B cell (primary cell): ENCODE data around the gene PLEKHH1. TPM values are rescaled to one million over a fixed set of nuclear protein-coding genes. Genes with fewer than 3 reads are reported as not detected.

Experiments used
- ATAC-seq: fragments of 200-7000 bp; cut with Tn5 transposase; one replicate; pipeline ENCODE4 v1.10.0; 2021; ENCODE audit warnings: low read depth, mild to moderate bottlenecking, moderate number of reproducible peaks, moderate library complexity
- CTCF ChIA-PET: fragments of 350-600 bp; sonication (Branson Sonifier 250); formaldehyde crosslinking; loops from one replicate; lab custom pipeline; 2021; ENCODE audit warnings: antibody characterized with exemption, inconsistent platforms; lab: Charles Lee
- POLR2A ChIA-PET: fragments of 350-600 bp; sonication (Branson Sonifier 250); formaldehyde crosslinking; loops from one replicate; lab custom pipeline; 2021; ENCODE audit warnings: antibody characterized with exemption; lab: Charles Lee
- DNase-seq: peaks from one replicate; pipeline ENCODE4 v3.0.0; 2013
- H2AFZ ChIP-seq: 2 replicates; pipeline ENCODE4 v1.6.1; 2012; ENCODE audit warnings: mild to moderate bottlenecking, low read depth, low read length; ENCODE audit not compliant: insufficient read depth, poor library complexity, severe bottlenecking
- H3K27ac ChIP-seq, 2 donors: 1 replicate in 1 of 2; 2 replicates in 1 of 2; pipeline ENCODE4 v1.5.1; 2012 to 2013; ENCODE audit warnings: low read length in 2 of 2, mild to moderate bottlenecking in 2 of 2, moderate library complexity in 1 of 2
- H3K27me3 ChIP-seq, 4 experiments: fragments of 200-600 bp in 1 of 4; sonication (generic) in 1 of 4; replicated peaks in 1 of 4; 1 replicate in 2 of 4; 2 replicates in 2 of 4; pipeline versions ENCODE4 v1.6.1 to v1.7.0; 2013 to 2016; ENCODE audit warnings: low read length in 3 of 4, mild to moderate bottlenecking in 2 of 4, mixed read lengths in 1 of 4, moderate library complexity in 1 of 4; ENCODE audit not compliant: insufficient read depth in 4 of 4, control insufficient read depth in 3 of 4; ENCODE audit errors: control extremely low read depth in 1 of 4
- H3K36me3 ChIP-seq, 2 experiments: replicated peaks in 1 of 2; 1 replicate in 1 of 2; 2 replicates in 1 of 2; pipeline versions ENCODE4 v1.6.1 to v1.7.1; 2013; ENCODE audit warnings: low read length in 1 of 2; ENCODE audit not compliant: insufficient read depth in 2 of 2, control insufficient read depth in 1 of 2; ENCODE audit errors: control extremely low read depth in 1 of 2, extremely low read depth in 1 of 2
- H3K4me1 ChIP-seq, 2 donors: fragments of 200-600 bp in 1 of 2; sonication (generic) in 1 of 2; 1 replicate in 1 of 2; 2 replicates in 1 of 2; pipeline versions ENCODE4 v1.5.1 to v1.6.1; 2013 to 2017; ENCODE audit warnings: low read length in 2 of 2; ENCODE audit not compliant: control insufficient read depth in 2 of 2, insufficient read depth in 2 of 2
- H3K4me2 ChIP-seq: replicated peaks from 2 replicates; pipeline ENCODE3; 2012; ENCODE audit warnings: mild to moderate bottlenecking, low read depth, low read length; ENCODE audit not compliant: poor library complexity, severe bottlenecking
- H3K4me3 ChIP-seq, 5 experiments: fragments of 200-600 bp in 1 of 5; sonication (generic) in 1 of 5; 1 replicate in 3 of 5; 2 replicates in 2 of 5; pipeline versions ENCODE4 v1.5.1 to v1.7.0; 2011 to 2016; ENCODE audit warnings: low read length in 4 of 5, mild to moderate bottlenecking in 4 of 5, low read depth in 2 of 5, control low read depth in 1 of 5, moderate library complexity in 1 of 5; ENCODE audit not compliant: insufficient read depth in 1 of 5; ENCODE audit errors: control extremely low read depth in 1 of 5, extremely low read depth in 1 of 5
- H3K79me2 ChIP-seq: fragments of 200-600 bp; sonication (generic); one replicate; pipeline ENCODE4 v1.6.0; 2016; ENCODE audit warnings: low read length; ENCODE audit not compliant: control insufficient read depth, insufficient read depth
- H3K9ac ChIP-seq: fragments of 200-600 bp; sonication (generic); 2 replicates; pipeline ENCODE4 v1.6.1; 2017; ENCODE audit warnings: mild to moderate bottlenecking, low read length, moderate library complexity
- H3K9me3 ChIP-seq, 3 donors: one replicate each; pipeline versions ENCODE4 v1.6.1 to v1.7.1; 2013; ENCODE audit warnings: low read length in 2 of 3; ENCODE audit not compliant: control insufficient read depth in 2 of 3, insufficient read depth in 1 of 3; ENCODE audit errors: control extremely low read depth in 1 of 3
- H4K20me1 ChIP-seq: 2 replicates; pipeline ENCODE4 v1.6.0; 2012; ENCODE audit warnings: mild to moderate bottlenecking, low read length; ENCODE audit not compliant: insufficient read depth, control insufficient read depth, poor library complexity, severe bottlenecking
- H3K27ac Mint-ChIP-seq: one replicate; pipeline ENCODE4 v1.8.0; 2021; ENCODE audit warnings: mixed read lengths
- H3K27me3 Mint-ChIP-seq: one replicate; pipeline ENCODE4 v1.8.0; 2021; ENCODE audit warnings: mixed read lengths
- H3K4me1 Mint-ChIP-seq: one replicate; pipeline ENCODE4 v1.8.0; 2021; ENCODE audit warnings: mixed read lengths
- H3K4me3 Mint-ChIP-seq: one replicate; pipeline ENCODE4 v1.8.0; 2021; ENCODE audit warnings: mixed read lengths
- H3K9me3 Mint-ChIP-seq: one replicate; pipeline ENCODE4 v1.8.0; 2022; ENCODE audit warnings: mixed read lengths; ENCODE audit not compliant: insufficient read depth
- EZH2 ChIP-seq: IDR thresholded peaks from 2 replicates; pipeline ENCODE4 v1.6.1; 2012; ENCODE audit warnings: borderline replicate concordance, low read depth, mild to moderate bottlenecking, moderate library complexity, low read length; ENCODE audit not compliant: insufficient read depth, poor library complexity, severe bottlenecking
- WGBS: methylation state at CpG from one replicate; pipeline ENCODE4 v1.1.5; 2013; ENCODE audit warnings: missing lambda C conversion rate; ENCODE audit not compliant: insufficient coverage; 5-methylcytosine and 5-hydroxymethylcytosine counted together
- intact Hi-C: fragments of 100-400 bp; cut with micrococcal nuclease; formaldehyde crosslinking; loops from one replicate; pipeline ENCODE4 v1.10.0; 2022
- polyA plus RNA-seq: library from polyadenylated mRNA; depleted of rRNA; stranded (reverse); fragments of >200 nt; gene quantifications from 2 replicates; pipeline ENCODE4 v1.2.3, GENCODE V29; 2012
- total RNA-seq, 2 donors: library from RNA; stranded (reverse); fragments of 120-200 nt in 1 of 2; gene quantifications; 1 replicate in 1 of 2; 2 replicates in 1 of 2; pipeline versions ENCODE4 v1.2.3 to v1.2.4, GENCODE V29; 2013 to 2022
- TF ChIP-seq, protein P1 (sequence below): fragments of 200-600 bp; IDR thresholded peaks from one replicate; pipeline ENCODE4 v1.8.0; 2022; ENCODE audit warnings: antibody characterized with exemption, mild to moderate bottlenecking

PLEKHH1 gene
- total and polyA plus RNA-seq, 2 donors (not counting 1 experiment from before 2014, with no cell fraction given) = 0.17 to 0.37 TPM

- Histone ChIP-seq H3K9me3 (no peaks in the 10 kb centered on the region), H3K4me1 (no peaks in the 10 kb centered on the region), H3K4me3 (no peak overlapping the region), H4K20me1 (no peaks in the 10 kb centered on the region), H2AFZ (no peak overlapping the region), H3K36me3 (no peaks in the 10 kb centered on the region), H3K27ac (no peak overlapping the region), H3K79me2 (no peaks in the 10 kb centered on the region), H3K27me3 (no peaks in the 10 kb centered on the region), H3K4me2 (no peak overlapping the region), H3K9ac (no peak overlapping the region)
- DNase-seq (no peak), ATAC-seq (no peak)
- Mint-ChIP-seq H3K27ac (no peak overlapping the region), H3K27me3 (peaks cover 5% of the 10 kb centered on the region), H3K9me3 (no peaks in the 10 kb centered on the region), H3K4me3 (no peak overlapping the region), H3K4me1 (no peaks in the 10 kb centered on the region)
- intact Hi-C loops = loop anchor here (2.0 kb wide), 1 partner anchor 44 kb away; no protein-coding TSS in a partner anchor
- no peak for TF ChIP-seq EZH2
- TF ChIP-seq, protein P1, sequence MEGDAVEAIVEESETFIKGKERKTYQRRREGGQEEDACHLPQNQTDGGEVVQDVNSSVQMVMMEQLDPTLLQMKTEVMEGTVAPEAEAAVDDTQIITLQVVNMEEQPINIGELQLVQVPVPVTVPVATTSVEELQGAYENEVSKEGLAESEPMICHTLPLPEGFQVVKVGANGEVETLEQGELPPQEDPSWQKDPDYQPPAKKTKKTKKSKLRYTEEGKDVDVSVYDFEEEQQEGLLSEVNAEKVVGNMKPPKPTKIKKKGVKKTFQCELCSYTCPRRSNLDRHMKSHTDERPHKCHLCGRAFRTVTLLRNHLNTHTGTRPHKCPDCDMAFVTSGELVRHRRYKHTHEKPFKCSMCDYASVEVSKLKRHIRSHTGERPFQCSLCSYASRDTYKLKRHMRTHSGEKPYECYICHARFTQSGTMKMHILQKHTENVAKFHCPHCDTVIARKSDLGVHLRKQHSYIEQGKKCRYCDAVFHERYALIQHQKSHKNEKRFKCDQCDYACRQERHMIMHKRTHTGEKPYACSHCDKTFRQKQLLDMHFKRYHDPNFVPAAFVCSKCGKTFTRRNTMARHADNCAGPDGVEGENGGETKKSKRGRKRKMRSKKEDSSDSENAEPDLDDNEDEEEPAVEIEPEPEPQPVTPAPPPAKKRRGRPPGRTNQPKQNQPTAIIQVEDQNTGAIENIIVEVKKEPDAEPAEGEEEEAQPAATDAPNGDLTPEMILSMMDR = no peak
- ChIA-PET CTCF (interaction anchor here (1.0 to 24.8 kb wide), 31 partner anchors 9 to 210 kb away, joined by 3 to 863 read pairs (median 8); partner anchors contain the start of genes ATP6V1D, EIF2S1, PLEKHH1 and TMEM229B), POLR2A (no interaction called here)
- WGBS = 90% methylated on average over 3 of the region's 7 CpGs
Measured at GRCh38 chr14:67570453-67570852, 37.4 kb downstream of the PLEKHH1 start.

DNA sequence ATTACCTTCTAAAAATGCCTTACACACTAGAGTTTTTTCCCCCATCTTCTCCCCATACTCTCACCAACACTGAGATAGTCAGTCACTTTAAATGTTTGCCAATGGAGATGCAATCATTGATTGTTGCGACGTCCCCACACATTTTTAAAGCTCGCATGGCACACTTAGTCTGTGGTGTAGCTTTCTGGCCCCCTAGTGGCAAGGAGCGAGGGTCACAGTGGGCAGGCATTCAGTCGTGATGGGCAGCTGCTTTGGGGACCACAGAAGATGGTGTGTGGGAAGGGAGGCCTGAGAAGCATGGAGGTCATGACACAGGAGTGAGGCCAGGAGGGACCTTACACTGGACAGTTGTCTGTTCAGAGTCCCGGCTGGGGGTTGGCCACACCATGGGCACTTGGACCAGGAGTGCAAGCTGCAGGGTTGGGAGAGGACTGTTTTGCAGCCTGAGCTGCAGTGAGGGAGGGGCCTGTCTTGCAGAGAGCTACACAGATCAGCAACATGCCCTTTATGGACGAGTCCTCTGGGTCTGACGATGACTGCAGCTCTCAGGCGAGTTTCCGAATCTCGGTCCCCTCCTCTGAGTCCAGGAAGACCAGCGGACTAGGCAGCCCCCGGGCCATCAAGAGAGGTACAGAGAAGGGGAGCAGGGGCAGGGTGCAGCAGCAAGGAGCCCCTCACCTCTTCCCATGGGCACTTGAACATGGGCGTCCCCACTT is 38.3 kb downstream of the PLEKHH1 start:
- DNase-seq (peak; percentile 80), ATAC-seq (peak; percentile 89)
- peaks cover 5% of the 10 kb centered on the region for H3K27me3 Mint-ChIP-seq
- H3K9me3 ChIP-seq = no peaks in the 10 kb centered on the region
- no peak overlapping the region for H3K4me3 ChIP-seq
- H3K79me2 ChIP-seq = no peaks in the 10 kb centered on the region
- no peak overlapping the region for H3K4me3 Mint-ChIP-seq
- no peak overlapping the region for H2AFZ ChIP-seq
- WGBS = 60% methylated on average over 11 of the region's 14 CpGs
- H3K4me2 ChIP-seq = no peak overlapping the region
- no peaks in the 10 kb centered on the region for H3K27me3 ChIP-seq
- H3K4me1 Mint-ChIP-seq = no peaks in the 10 kb centered on the region
- no peak overlapping the region for H3K9ac ChIP-seq
- H3K27ac Mint-ChIP-seq = peak overlapping the region; percentile 1
- POLR2A ChIA-PET = interaction anchor here (1.0 kb wide), 1 partner anchor 144 kb away, joined by 4 read pairs; no protein-coding TSS in a partner anchor
- CTCF ChIA-PET = interaction anchor here (0.5 to 24.8 kb wide), 63 partner anchors 10 to 1814 kb away, joined by 3 to 863 read pairs (median 5); partner anchors contain the start of genes ATP6V1D, EIF2S1, PIGH and PLEKHH1
- intact Hi-C loops = loop anchor here (2.0 kb wide), 1 partner anchor 45 kb away; no protein-coding TSS in a partner anchor
- no peaks in the 10 kb centered on the region for H4K20me1 ChIP-seq
- no peak overlapping the region for H3K27ac ChIP-seq
- no peaks in the 10 kb centered on the region for H3K9me3 Mint-ChIP-seq
- no peak for TF ChIP-seq EZH2
- TF ChIP-seq, protein P1 = peak; percentile 83
- H3K4me1 ChIP-seq = no peaks in the 10 kb centered on the region
- no peaks in the 10 kb centered on the region for H3K36me3 ChIP-seq
